HCT116 (cell line): ENCODE data around the gene SDK1. TPM values are rescaled to one million over a fixed set of nuclear protein-coding genes. Genes with fewer than 3 reads are reported as not detected.

Experiments
- ATAC-seq: fragments of 200-7000 bp; cut with Tn5 transposase; 2 replicates; pipeline ENCODE4 v1.9.1; 2020; ENCODE audit warnings: mild to moderate bottlenecking, moderate library complexity
- BruUV-seq: library from RNA; stranded (reverse); fragments of 400-500 nt; replicated peaks from 2 replicates; lab custom pipeline; 2021; lab: Mats Ljungman, UMichigan
- CTCF ChIA-PET: fragments of 300-600 bp; sonication (Branson Sonifier 250); formaldehyde crosslinking; loops from one replicate; lab custom pipeline; 2021; ENCODE audit warnings: antibody characterized with exemption; lab: Charles Lee
- POLR2A ChIA-PET: fragments of 300-600, 350-600 bp; sonication (Branson Sonifier 250); formaldehyde crosslinking; loops from one replicate; lab custom pipeline; 2021; ENCODE audit warnings: antibody characterized with exemption; lab: Charles Lee
- RAD21 ChIA-PET, 2 experiments: fragments of 300-600 bp; sonication (Branson Sonifier 250); formaldehyde crosslinking; loops; one replicate each; lab custom pipeline; 2023; ENCODE audit warnings: low total read pairs in 2 of 2; ENCODE audit not compliant: uncharacterized antibody in 2 of 2, unreplicated experiment in 2 of 2, low non-redundant PET in 1 of 2; lab: Charles Lee
- DNase-seq: peaks from one replicate; pipeline ENCODE4 v3.0.0-alpha.2; 2010; ENCODE audit warnings: low read depth, low spot score
- H2AFZ ChIP-seq: fragments of 200-600 bp; shearing (Covaris generic), sonication (generic); 2 replicates; pipeline ENCODE4 v1.6.1; 2017; ENCODE audit warnings: low read depth, mixed run types, mixed read lengths, antibody characterized with exemption, low read length; ENCODE audit not compliant: poor library complexity, severe bottlenecking
- H3K27ac ChIP-seq: 2 replicates; pipeline ENCODE4 v1.5.1; 2012; ENCODE audit warnings: low read depth, low read length
- H3K27me3 ChIP-seq: fragments of 200-600 bp; sonication (generic); 2 replicates; pipeline ENCODE4 v1.6.1; 2016; ENCODE audit warnings: mixed run types, low read length, mixed read lengths; ENCODE audit not compliant: insufficient read depth
- H3K36me3 ChIP-seq, 2 experiments: fragments of 200-500 bp in 1 of 2; fragments of 200-600 bp in 1 of 2; sonication (Bioruptor generic) in 1 of 2; sonication (generic) in 1 of 2; 2 replicates each; pipeline versions ENCODE4 v1.5.1 to v1.6.1; 2014 to 2016; ENCODE audit warnings: low read length in 2 of 2, inconsistent platforms in 1 of 2, mixed read lengths in 1 of 2, mixed run types in 1 of 2; ENCODE audit not compliant: insufficient read depth in 2 of 2, control insufficient read depth in 1 of 2
- H3K4me1 ChIP-seq, 2 experiments: fragments of 200-600 bp in 1 of 2; sonication (generic) in 1 of 2; 2 replicates each; pipeline versions ENCODE4 v1.5.1 to v1.6.1; 2012 to 2017; ENCODE audit warnings: low read length in 2 of 2, inconsistent platforms in 1 of 2, mild to moderate bottlenecking in 1 of 2, mixed read lengths in 1 of 2, mixed run types in 1 of 2, moderate library complexity in 1 of 2; ENCODE audit not compliant: insufficient read depth in 2 of 2, control insufficient read depth in 1 of 2
- H3K4me2 ChIP-seq: fragments of 200-600 bp; sonication (generic); 2 replicates; pipeline ENCODE4 v1.6.1; 2017; ENCODE audit warnings: mixed run types, low read length, mixed read lengths
- H3K4me3 ChIP-seq, 2 experiments: fragments of 200-600 bp in 1 of 2; sonication (generic) in 1 of 2; replicated peaks in 1 of 2; 2 replicates each; pipeline ENCODE4 v1.5.1; 2011 to 2016; ENCODE audit warnings: low read length in 2 of 2, control low read depth in 1 of 2, low read depth in 1 of 2, mild to moderate bottlenecking in 1 of 2, mixed read lengths in 1 of 2, mixed run types in 1 of 2
- H3K79me2 ChIP-seq: fragments of 200-600 bp; sonication (generic); 2 replicates; pipeline ENCODE4 v1.6.1; 2017; ENCODE audit warnings: mild to moderate bottlenecking, mixed run types, low read length, moderate library complexity, mixed read lengths; ENCODE audit not compliant: insufficient read depth
- H3K9ac ChIP-seq: fragments of 200-600 bp; sonication (generic); 2 replicates; pipeline ENCODE4 v1.6.1; 2016; ENCODE audit warnings: low read length, mixed read lengths
- H3K9me2 ChIP-seq: fragments of 200-600 bp; sonication (generic), shearing (Covaris generic); 2 replicates; pipeline ENCODE4 v1.6.1; 2017; ENCODE audit warnings: mixed run types, mild to moderate bottlenecking, moderate library complexity; ENCODE audit not compliant: insufficient read depth
- H3K9me3 ChIP-seq, 2 experiments: fragments of 200-500 bp in 1 of 2; fragments of 200-600 bp in 1 of 2; sonication (Bioruptor generic) in 1 of 2; sonication (generic) in 1 of 2; 2 replicates each; pipeline ENCODE4 v1.6.1; 2014 to 2017; ENCODE audit warnings: low read length in 2 of 2, mixed read lengths in 2 of 2, inconsistent platforms in 1 of 2, low read depth in 1 of 2, mild to moderate bottlenecking in 1 of 2, mixed run types in 1 of 2, moderate library complexity in 1 of 2; ENCODE audit not compliant: control insufficient read depth in 1 of 2, insufficient read depth in 1 of 2
- H4K20me1 ChIP-seq: fragments of 200-600 bp; sonication (generic), shearing (Covaris generic); 2 replicates; pipeline ENCODE4 v1.6.1; 2017; ENCODE audit warnings: mixed run types, mild to moderate bottlenecking, moderate library complexity; ENCODE audit not compliant: insufficient read depth
- CBX3 ChIP-seq: IDR thresholded peaks from 2 replicates; pipeline ENCODE4 v1.6.1; 2012; ENCODE audit warnings: low read depth
- CEBPB ChIP-seq: IDR thresholded peaks from 2 replicates; pipeline ENCODE4 v1.6.1; 2012; ENCODE audit warnings: low read depth
- CTCF ChIP-seq, 3 experiments: fragments of 200-600 bp in 1 of 3; sonication (generic) in 1 of 3; IDR thresholded peaks in 2 of 3; conservative IDR thresholded peaks in 1 of 3; 2 replicates each; pipeline ENCODE4 v1.5.1; 2012 to 2017; ENCODE audit warnings: low read depth in 2 of 3, low read length in 2 of 3, antibody characterized with exemption in 1 of 3, borderline replicate concordance in 1 of 3, control low read depth in 1 of 3, mild to moderate bottlenecking in 1 of 3, mixed read lengths in 1 of 3, mixed run types in 1 of 3, moderate library complexity in 1 of 3; ENCODE audit not compliant: insufficient read depth in 1 of 3
- EZH2 ChIP-seq: fragments of 200-600 bp; sonication (generic); IDR thresholded peaks from 2 replicates; pipeline ENCODE4 v1.6.1; 2017; ENCODE audit warnings: antibody characterized with exemption, mixed run types
- POLR2A ChIP-seq: IDR thresholded peaks from 2 replicates; pipeline ENCODE4 v1.7.0; 2011; ENCODE audit warnings: borderline replicate concordance; ENCODE audit not compliant: insufficient read depth, insufficient read length; ENCODE audit errors: extremely low read depth
- RAD21 ChIP-seq: IDR thresholded peaks from 2 replicates; pipeline ENCODE4 v1.6.1; 2012; ENCODE audit warnings: low read depth, mild to moderate bottlenecking
- REST ChIP-seq: IDR thresholded peaks from 2 replicates; pipeline ENCODE4 v1.6.1; 2012; ENCODE audit warnings: low read depth
- intact Hi-C: fragments of 100-400 bp; cut with micrococcal nuclease; formaldehyde crosslinking; loops from 2 replicates; pipeline ENCODE4 v1.10.0; 2022
- total RNA-seq: library from RNA; stranded (reverse); gene quantifications from one replicate; pipeline ENCODE4 v1.2.1, GENCODE V29; 2021; ENCODE audit not compliant: unreplicated experiment

Gene SDK1
- total RNA-seq, 1 experiment from 2014 or later: 0.05 TPM

GRCh38 chr7:4107839-4108238 lies 806.8 kb downstream of the SDK1 start:
- TF ChIP-seq REST (no peak), CTCF (IDR thresholded peaks at IDR 0.05 in 2 of 3, conservative IDR thresholded peaks at IDR 0.05 in 1 of 3; ENCODE audit: borderline replicate concordance in 1 of 3, insufficient read depth in 1 of 3, low read depth in 2 of 3, low read length in 2 of 3) (no peak), POLR2A (no peak), RAD21 (no peak), CEBPB (no peak), CBX3 (no peak), EZH2 (no peak)
- TF ChIP-seq, all 23 proteins: peak for 0
- no peak overlapping the region for H3K9ac ChIP-seq
- no peak overlapping the region for H3K4me2 ChIP-seq
- ChIA-PET RAD21 (no interaction called here), POLR2A (no interaction called here), CTCF (no interaction called here)
- H3K36me3 ChIP-seq: no peaks in the 10 kb centered on the region
- no peak overlapping the region for H3K4me3 ChIP-seq
- no peak for DNase-seq
- ATAC-seq: no peak
- peaks cover 0 to 9% of the 10 kb centered on the region in 2 experiments; a peak in 3 of 4 replicates for H3K4me1 ChIP-seq
- H3K9me3 ChIP-seq: no peaks in the 10 kb centered on the region
- intact Hi-C loops: no loop called here
- no peaks in the 10 kb centered on the region for H3K79me2 ChIP-seq
- no peaks in the 10 kb centered on the region for H3K9me2 ChIP-seq
- no peak overlapping the region for H2AFZ ChIP-seq
- no peak overlapping the region for H3K27ac ChIP-seq
- H4K20me1 ChIP-seq: no peaks in the 10 kb centered on the region
- no TSS peak for BruUV-seq
- no peaks in the 10 kb centered on the region for H3K27me3 ChIP-seq
